ENCODE data around the gene SLC9A3.
A peak's percentile ranks its signal among the peaks of the same experiment; 100 is the strongest.
"Not testable (repeated sequence)": the region's sequence is repeated elsewhere in the genome, so short reads cannot be mapped to it uniquely, and the experiment has no call there.

Gene SLC9A3

DNA sequence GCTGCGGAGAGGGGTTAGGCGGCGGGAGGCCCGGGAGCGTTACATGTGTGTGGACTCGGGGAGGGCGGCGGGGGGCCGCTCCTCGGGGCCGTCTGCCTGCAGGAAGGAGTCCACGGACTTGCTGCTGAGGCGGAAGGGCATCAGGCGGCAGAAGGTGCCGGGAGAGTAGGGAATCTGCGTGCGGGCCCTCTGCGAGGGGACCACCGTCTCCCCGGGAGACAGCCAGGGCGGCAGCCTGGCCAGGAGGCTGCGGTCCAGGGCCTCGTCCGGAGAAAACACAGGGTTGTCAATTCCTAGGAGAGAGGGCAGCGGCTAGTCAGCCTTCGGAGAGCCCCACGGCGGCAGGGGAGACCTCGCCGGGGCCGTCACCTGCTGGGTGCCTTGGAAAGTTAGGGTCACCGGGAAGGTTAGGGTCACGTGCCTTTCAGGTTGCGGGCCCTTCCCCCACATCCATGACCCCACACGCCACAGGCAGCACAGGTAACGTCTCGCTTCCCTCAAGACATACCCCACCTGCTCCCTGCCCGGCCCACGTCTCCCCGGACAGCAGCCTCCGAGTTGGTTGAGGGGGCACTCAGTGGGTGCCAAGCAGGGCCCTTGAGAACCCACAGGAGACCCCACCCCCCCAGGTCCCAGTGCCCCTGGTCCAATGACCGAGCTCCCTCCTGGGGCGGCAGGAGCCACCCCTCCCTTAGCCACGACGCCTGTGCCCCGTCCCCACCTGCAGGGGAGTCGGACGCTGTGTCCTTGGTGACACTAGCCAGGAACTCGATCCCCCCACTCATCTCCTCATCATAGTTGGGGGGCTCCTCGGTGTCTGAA, 49.2 kb downstream of the SLC9A3 start:
- no peak for DNase-seq (ENCODE audit: low read depth)

DNA sequence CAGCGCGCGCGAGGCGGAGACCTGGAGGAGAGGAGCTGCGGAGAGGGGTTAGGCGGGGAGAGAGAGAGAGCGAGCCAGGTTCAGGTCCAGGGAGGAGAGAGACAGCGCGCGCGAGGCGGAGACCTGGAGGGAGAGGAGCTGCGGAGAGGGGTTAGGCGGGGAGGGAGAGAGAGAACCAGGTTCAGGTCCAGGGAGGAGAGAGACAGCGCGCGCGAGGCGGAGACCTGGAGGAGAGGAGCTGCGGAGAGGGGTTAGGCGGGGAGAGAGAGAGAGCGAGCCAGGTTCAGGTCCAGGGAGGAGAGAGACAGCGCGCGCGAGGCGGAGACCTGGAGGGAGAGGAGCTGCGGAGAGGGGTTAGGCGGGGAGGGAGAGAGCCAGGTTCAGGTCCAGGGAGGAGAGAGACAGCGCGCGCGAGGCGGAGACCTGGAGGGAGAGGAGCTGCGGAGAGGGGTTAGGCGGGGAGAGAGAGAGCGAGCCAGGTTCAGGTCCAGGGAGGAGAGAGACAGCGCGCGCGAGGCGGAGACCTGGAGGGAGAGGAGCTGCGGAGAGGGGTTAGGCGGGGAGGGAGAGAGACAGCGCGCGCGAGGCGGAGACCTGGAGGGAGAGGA, 49.9 kb downstream of the SLC9A3 start:
- DNase-seq (ENCODE audit: low read depth) = not testable (repeated sequence)

DNA sequence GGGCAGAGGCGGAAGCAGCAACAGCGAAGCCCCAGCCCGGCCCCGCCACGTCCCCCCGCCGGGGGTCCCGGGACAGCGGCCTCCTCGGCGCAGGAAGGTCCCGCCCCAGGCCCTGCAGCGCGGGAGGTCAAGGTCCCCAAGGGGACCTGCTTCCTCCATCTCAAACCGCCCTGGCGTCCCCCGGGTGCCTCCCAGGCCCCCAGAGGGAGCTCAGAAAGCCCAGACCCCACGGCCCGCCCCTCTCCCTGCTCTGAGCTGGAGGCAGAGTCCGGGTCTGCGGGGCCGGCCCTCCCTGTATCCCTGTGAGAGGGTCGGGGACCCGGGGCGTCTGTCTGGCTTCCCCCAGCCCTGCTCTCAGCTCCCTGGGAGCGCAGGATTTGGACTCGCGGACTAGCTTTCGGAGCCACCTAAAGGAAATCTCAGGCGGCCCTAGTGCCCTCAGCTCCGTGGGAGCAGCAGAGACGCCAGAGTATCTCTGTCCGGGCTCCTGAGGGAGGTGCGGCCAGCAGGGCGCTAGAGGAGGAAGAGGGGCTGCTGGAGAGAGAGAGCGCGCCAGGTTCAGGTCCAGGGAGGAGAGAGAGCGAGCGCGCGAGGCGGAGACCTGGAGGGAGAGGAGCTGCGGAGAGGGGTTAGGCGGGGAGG, 50.6 kb downstream of the SLC9A3 start:
- DNase-seq (ENCODE audit: low read depth) = no peak

DNA sequence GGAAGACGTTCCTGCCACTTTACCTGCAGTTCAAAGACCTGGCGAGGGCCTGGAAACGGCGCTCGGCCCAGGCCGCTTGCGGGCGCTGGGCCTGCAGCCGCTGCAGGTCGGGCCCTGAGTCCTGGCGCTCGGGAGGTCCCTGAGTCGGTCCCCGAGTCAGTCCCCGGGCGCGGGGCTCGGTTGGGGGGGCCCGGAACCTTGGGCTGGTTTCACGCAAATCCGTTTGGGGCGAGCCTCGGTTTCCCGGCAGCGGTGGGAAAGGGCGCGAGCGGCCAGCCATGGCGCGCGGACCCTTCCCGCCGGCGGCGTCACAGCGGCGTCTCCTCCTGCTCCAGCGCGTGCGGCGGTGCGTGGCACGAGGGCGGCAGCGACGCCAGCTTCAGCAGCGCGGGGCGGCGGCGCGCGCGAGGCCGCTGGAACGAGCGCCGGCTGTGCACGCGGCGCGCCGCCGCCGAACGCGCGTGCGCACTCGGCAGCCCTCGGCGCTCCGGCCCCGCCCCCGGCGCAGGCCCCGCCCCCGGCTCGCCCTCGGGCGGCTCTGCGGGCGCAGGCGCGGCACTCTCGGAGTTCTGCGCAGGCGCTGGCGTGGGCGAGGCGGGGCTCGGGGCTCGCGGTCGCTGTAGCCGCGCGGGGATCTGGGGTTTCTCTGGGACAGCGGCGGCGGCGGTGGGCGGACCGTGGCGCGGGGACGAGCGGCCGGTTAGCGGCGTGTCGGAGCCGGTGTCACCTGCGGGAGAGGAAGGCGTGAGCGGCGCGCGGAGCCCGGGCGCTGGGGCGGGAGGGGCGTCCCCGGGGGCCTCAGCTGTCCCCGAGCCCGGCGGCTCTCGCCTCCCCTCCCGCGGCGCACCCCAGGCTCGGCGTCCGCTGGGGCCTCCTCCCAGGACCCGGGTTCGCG, 51.3 kb downstream of the SLC9A3 start:
- DNase-seq (ENCODE audit: low read depth) = peak; percentile 52

DNA sequence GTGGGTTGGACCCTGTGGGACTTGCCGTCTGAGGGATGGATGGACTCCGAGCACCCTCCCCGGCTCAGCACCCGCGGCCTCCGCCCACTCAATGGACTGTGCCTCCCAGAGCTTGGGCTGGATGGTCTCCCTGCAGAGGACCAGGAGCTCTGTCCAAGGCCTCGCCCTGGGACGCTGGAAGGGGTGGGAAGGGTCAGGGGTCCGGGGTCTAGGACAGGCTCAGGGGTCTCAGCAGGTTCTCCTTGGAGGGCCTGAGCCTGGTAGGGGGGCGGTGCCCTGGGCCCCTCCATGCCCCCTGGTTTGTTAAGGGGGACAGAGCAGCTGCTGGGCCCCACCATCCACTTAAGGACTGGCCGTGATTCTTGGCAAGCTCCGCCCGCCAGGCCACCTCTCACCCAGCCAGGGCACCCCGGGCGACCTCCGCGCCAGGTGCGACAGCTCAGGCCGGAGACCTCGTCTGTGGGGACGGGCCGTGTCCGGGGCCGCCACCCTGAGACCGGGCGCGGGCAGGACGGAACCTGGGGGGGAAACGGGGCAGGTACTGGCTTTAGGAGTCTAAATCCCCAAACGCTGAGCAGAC, 52.1 kb downstream of the SLC9A3 start:
- DNase-seq (ENCODE audit: low read depth) = no peak

DNA sequence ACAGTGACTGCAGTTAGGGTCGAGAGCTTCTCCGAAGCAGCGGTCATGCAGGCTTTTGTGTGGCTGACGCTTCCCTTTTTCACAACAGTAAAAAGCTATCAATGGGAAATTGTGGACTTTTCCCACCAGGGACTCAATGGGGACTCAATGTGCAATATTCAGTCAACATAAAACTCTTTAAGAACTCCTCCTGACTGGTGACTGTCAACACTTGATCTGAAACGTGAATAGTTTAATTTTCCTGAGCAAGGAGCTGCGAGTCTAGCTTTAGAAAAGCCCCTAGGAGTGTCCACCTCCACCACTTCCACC, 52.5 kb downstream of the SLC9A3 start:
- DNase-seq (ENCODE audit: low read depth) = no peak

DNA sequence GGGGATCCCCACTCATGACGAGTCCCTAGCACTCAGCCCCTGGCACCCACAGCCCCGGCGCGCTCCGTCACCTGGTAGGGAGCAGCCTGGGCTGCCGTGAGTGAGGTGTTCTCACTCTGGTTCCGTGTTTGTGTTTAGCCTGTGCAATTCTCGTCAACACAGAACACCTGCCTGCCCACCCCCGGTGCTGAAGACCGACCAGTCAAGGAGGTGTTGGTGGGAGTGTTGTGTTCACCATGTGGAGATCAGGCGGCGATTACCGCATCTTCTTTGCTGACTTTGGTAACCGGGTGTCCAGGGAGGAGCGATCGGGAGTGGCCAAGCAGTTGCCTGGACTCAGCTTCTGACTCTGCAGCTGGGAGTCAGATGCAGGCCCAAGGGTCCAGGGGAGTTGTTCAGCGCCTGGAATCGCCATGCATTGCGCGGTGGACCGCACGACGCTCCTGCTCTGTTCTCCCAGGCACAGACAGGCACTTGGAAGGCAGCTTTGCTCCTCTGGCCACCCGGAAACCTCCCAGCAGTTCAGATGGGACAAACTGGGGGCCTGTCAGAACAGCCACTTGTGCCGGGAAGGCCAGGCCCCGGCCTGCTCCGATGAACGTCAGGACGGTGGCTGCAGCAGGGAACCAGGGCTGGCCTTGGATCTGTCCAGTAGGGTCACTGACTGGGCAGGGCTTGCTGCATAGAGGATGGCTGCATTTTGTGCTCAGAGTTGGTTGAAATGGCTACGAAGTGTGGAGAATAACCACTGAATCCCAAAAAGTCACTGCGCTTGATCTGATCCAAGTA, 53.1 kb downstream of the SLC9A3 start:
- no peak for DNase-seq (ENCODE audit: low read depth)

DNA sequence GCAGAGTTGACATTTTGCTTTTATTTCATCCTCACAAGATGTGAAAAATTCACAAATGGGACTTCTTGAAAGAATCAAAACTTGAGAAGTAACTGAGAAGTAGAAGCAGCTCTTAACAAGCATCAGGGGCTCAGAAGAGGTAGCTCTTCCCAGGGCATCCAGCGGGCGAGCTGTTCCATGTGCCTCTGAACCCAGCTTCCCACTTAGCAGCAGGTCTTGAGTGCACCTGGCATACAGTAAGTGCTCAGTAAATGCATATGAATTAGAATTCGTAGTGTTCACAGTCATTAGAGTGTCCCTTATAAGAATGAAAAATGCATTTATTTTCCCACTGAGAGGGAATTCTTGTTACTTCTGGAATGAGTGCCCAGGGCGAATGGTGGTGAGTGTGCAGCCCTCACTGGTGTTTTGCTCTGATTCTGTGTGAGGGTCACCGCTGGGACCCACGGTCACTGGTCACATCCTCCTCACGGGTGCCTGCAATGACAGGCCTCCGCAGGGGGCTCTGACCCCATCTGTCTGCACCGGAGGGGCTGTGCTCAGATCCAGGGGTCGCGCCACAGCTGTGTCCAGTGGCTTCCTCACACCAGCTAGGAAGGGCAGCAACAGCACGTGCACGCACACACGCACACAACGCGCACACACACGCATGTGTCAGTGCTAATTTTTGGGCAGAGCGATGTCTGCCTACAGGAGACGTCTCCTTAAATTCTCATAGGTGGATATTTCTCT, 54.3 kb downstream of the SLC9A3 start:
- DNase-seq (ENCODE audit: low read depth) = no peak

DNA sequence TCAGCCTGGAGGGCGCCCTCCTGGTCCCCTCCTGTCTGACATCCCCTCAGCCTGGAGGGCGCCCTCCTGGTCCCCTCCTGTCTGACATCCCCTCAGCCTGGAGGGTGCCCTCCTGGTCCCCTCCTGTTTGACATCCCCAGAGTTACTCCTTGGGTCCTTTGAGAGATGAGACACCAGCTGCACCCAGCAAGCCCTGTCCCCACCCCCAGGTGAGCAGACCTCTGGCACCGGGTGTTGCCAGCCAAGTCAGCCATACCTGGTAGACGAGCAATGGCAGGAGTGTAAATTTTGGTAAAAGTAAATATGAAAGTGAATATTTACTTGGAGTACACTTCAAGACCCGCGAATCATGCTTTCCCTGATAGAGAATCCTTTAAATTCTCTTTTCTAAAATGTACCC, 55.8 kb downstream of the SLC9A3 start:
- no peak for DNase-seq (ENCODE audit: low read depth)

DNA sequence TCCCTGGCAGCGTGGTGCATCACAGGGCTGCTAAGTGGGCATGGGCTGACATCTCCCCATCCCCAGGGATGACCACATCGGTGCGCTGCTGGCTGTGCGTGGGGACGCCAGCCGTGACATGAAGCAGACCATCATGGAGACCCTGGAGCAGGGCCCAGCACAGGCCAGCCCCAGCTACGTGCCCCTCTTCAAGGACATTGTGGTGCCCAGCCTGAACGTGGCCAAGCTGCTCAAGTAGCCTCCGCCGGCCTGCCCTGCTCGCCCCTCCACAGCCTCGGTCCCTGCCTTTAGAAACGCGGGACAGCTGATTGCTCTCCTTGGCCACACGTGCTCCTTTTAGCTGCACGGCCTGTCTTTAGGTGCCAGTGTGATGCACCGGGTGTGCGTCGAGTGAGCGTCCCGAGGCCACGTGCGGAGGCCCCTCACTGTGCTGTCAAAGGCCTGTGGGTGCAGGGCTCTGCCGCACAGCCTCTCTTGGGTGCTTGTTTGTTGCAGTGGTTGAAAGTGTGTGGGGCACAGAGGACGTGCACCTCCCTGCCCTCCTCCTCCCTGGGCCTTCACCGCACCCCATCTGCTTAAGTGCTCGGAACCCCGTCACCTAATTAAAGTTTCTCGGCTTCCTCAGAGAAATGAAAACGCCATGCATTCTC, 57.5 kb downstream of the SLC9A3 start:
- DNase-seq (ENCODE audit: low read depth) = no peak

DNA sequence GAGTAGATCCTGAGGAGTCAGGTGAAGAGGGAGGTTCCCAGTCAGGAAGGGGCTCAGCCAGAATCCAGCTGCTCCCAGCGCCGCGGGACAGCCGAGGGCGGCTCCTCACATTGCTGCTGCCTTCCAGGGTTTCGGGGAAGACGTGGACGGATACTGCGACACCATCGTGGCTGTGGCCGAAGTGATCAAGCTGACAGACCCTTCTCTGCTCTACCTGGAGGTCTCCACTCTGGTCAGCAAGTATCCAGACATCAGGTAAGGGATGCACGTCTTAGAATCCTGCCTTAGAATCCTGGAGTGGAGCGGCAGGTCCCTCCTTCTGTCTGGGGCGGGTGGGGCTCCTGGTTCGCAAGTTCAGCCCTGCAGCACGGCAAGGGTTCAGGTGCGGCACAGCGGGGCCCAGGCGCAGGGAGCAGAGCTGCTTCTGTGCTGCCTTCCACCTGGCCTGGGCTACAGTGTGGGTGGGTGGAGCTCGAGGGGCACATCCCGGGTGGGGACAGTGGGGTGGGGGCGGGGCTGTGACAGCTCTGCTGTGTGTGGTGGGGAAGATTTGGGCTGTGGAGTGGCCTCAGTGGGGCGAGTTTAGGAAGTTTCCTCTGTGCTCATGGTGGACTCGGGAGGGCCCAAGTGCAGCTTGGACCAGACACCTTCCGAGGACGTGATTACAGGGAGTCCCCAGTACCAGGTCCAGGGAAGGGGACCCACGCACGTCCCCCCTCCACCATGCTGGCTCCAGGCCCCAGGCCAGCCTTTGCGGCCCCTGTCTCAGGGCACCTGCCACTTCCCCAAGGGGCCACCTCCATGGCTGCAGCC, 58.5 kb downstream of the SLC9A3 start:
- DNase-seq (ENCODE audit: low read depth) = no peak

DNA sequence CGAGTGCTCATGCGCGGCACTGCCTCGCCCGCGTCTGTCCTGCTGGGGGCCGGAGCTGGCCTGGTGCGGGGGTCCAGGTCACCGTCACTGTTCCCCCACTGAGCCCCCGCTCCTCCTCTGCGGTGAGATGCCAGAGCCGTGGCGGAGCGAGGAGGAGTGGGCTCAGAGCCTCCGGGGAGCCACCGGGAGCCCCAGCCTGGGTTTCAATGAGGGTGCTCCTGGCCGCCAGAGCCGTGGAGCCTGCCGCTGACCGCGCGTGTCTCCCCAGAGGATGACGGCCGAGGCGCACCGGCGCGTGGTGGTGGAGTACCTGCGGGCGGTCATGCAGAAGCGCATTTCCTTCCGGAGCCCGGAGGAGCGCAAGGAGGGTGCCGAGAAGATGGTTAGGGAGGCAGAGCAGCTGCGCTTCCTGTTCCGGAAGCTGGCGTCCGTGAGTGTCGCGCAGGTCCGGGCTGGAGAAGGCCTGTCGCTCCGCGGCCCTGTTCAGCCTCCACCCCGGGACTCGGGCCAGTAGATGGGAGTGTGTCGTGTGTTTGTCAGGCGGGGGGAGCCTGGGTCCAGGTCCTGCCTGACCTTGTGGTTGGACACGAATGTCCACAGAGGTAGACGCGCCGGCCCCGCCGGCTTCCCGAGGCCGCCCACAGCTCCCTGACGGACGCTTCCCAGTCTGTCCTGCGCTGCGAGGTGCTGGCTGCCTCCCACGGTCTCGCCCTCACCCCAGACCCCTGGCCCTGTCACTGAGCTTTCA, 59.2 kb downstream of the SLC9A3 start:
- no peak for DNase-seq (ENCODE audit: low read depth)

DNA sequence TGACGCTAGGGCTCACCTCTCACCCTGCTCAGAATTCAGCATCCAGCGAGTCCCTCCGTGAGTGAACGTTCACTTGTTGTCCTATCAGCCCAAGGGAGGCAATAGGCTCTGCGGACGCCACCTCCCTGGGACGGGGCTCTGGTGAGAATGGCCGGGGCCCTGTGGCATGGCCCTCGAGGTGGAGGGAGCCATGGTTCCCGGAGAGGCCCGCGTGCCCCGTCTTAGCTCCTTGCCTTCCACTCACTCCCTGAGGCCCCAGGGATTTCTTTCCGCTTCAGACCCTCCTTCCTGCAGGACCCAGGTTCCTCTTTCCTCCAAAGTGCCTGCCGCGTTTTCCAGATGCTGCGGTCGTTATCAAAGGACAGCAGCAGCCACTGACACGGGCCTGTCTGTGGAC, 59.8 kb downstream of the SLC9A3 start:
- DNase-seq (ENCODE audit: low read depth) = no peak

DNA sequence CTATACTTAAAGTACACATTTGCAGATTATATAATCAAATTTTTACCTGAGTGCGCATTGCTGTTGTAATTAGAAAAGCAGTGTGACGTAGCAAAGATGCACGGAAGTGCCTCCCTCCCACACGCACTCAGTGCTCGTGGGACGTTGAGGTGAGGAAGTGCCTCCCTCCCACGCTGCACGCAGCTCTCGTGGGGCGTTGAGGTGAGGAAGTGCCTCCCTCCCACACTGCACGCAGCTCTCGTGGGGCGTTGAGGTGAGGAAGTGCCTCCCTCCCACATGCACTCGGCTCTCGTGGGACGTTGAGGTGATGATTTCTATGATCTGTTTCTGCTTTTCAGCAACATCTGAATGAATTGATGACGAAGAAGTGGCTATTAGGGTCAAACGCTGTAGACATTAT, 60.3 kb downstream of the SLC9A3 start:
- no peak for DNase-seq (ENCODE audit: low read depth)

DNA sequence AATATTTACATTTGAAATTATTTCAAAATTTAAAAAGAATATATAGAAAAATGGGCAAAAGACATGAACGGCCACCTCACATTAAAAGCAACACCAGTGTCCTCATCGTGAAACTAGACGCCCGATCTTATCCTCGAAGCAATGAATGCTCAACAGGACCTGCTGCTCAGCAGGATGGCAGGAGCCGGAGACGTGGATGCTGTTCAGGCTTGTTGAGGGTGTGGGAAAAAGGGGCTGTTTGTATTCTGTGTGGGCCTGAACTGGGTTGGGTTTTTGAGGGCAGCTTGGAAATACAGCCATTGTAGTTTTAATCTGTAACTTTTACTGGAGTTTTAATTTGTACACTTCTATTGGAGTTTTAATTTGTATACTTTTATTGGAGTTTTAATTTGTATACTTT, 60.9 kb downstream of the SLC9A3 start:
- DNase-seq (ENCODE audit: low read depth) = no peak

DNA sequence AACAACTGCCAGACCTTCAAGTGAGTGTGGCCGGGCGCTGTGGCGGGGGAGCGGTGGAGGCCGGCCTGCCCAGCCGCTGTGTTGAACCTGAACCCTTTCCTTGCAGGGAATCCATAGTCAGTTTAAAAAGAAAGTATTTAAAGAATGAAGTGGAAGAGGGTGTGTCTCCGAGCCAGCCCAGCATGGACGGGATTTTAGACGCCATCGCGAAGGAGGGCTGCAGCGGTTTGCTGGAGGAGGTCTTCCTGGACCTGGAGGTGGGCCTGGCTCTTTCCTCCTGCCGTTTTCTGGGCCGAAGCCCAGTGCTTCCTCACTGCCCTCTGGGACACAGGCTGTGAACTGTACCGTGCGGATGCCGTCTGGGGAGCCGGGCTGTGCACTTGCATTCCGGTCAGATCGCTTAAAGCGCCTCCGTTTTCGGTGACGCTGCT, 62.2 kb downstream of the SLC9A3 start:
- DNase-seq (ENCODE audit: low read depth) = no peak

DNA sequence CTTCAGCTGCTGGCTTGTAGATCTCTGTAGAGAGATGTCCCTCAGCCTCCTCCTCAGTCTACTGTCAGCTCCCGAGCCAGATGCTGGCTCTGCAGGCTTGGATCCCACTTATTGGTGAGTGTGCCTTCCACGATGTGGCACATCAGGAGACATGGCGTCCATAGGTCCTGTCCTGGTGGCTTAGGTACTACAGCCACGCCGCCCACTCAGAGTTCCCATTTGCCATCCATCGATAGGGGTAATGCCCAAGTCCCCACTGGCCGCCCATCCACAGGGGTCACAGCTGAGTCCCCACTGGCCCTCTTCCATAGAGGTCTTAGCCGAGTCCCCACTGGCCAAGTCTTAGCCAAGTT, 64.0 kb downstream of the SLC9A3 start:
- no peak for DNase-seq (ENCODE audit: low read depth)

DNA sequence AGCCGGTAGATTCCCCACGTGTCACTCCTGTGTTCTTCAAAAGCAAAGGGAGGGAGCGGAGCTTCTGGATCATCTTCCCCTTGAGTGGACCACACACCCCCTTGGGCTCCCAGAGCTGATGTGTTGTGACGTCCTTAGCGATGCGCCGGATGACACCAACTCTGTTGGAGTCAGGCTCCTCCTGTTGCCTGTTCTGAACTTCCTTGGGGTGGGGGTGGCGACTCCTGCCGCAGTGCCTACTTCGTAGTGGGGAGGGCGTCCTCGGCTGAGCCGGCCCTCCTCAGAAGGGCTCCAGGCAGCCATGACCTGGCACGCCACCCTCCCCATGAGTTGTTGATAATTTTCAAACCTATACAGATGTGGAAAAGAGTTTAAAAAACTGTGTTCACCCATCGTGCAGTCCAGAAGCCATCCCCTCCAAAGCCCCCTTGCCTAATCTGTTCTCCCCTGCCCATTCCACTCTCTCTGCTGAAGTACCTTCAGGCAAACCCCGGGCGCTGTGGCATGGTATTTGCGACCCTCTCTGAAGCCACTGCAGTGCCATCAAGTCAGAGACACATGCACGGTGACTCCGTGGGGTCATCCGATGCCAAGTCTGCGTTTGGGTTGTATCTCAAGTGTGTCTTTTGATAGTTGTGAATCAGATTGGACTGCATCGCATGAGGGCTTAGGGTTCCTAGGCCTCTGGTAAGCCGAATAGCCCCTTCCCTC, 64.5 kb downstream of the SLC9A3 start:
- no peak for DNase-seq (ENCODE audit: low read depth)

Measured in stromal cell of bone marrow (primary cell).